ENCODE results near the gene MRGPRX4.

- no peak for TF ChIP-seq CTCF (conservative IDR thresholded peaks at IDR 0.05 in 1 of 2, IDR thresholded peaks at IDR 0.05 in 1 of 2; ENCODE audit: extremely low read depth in 1 of 2, insufficient read depth in 1 of 2, low read depth in 1 of 2, low read length in 2 of 2)
- TF ChIP-seq EZH2 (IDR thresholded peaks at IDR 0.05; ENCODE audit: borderline replicate concordance, low read length), result no peak
These were observed 37.3 kb upstream of the MRGPRX4 start for GRCh38 chr11:18135308-18135707.

Data from mammary epithelial cell (primary cell).